AG04449 (cell line): ENCODE results near the gene DGKB.

Experiments
- CTCF ChIA-PET: fragments of 350-600 bp; formaldehyde crosslinking; extraction: SDS; loops from one replicate; lab custom pipeline; 2021; ENCODE audit warnings: antibody characterized with exemption; lab: Yijun Ruan, JAX
- POLR2A ChIA-PET: fragments of 400-600, 350-600 bp; formaldehyde crosslinking; extraction: SDS; loops from one replicate; lab custom pipeline; 2020; ENCODE audit warnings: antibody characterized with exemption, inconsistent platforms; lab: Yijun Ruan, JAX
- DNase-seq: peaks from one replicate; pipeline ENCODE4 v3.0.0-alpha.2; 2010; ENCODE audit warnings: low read depth, low spot score
- H3K4me3 ChIP-seq: 2 replicates; pipeline ENCODE4 v1.5.1; 2011; ENCODE audit warnings: low read depth, mild to moderate bottlenecking, control low read depth, low read length
- CTCF ChIP-seq: IDR thresholded peaks from one replicate; pipeline ENCODE4 v1.5.1; 2011; ENCODE audit warnings: mild to moderate bottlenecking, moderate library complexity, low read length, control low read depth, inconsistent platforms; ENCODE audit not compliant: insufficient read depth; ENCODE audit errors: missing control alignments

The DGKB gene

GRCh38 chr7:14510268-14510667 lies 392.3 kb downstream of the DGKB start:
- no peak for TF ChIP-seq CTCF
- H3K4me3 ChIP-seq, result no peak overlapping the region
- POLR2A ChIA-PET, result no interaction called here
- DNase-seq, result no peak
- CTCF ChIA-PET, result no interaction called here

GRCh38 chr7:14507617-14508016 lies 394.9 kb downstream of the DGKB start:
- CTCF ChIA-PET, result no interaction called here
- no peak for DNase-seq

GRCh38 chr7:14505906-14506305 lies 396.6 kb downstream of the DGKB start:
- ChIA-PET CTCF (no interaction called here), POLR2A (no interaction called here)
- DNase-seq, result no peak
- TF ChIP-seq CTCF, result no peak
- no peak overlapping the region for H3K4me3 ChIP-seq

More at GRCh38 chr7:14507617-14508016, 394.9 kb downstream of the DGKB start:
- no peak for TF ChIP-seq CTCF
- POLR2A ChIA-PET, result no interaction called here
- no peak overlapping the region for H3K4me3 ChIP-seq

GRCh38 chr7:14504134-14504533 lies 398.4 kb downstream of the DGKB start:
- DNase-seq, result no peak
- TF ChIP-seq CTCF, result no peak
- CTCF ChIA-PET, result no interaction called here
- POLR2A ChIA-PET, result no interaction called here
- H3K4me3 ChIP-seq, result no peak overlapping the region

GRCh38 chr7:14503623-14504022 lies 398.9 kb downstream of the DGKB start:
- ChIA-PET CTCF (no interaction called here), POLR2A (no interaction called here)
- no peak for DNase-seq
- no peak for TF ChIP-seq CTCF
- no peak overlapping the region for H3K4me3 ChIP-seq

GRCh38 chr7:14501436-14501835 lies 401.1 kb downstream of the DGKB start:
- CTCF ChIA-PET, result no interaction called here
- DNase-seq, result no peak
- POLR2A ChIA-PET, result no interaction called here
- no peak for TF ChIP-seq CTCF
- H3K4me3 ChIP-seq, result no peak overlapping the region
